Mesenteric fat pad (tissue), 1 donor: ENCODE results near the gene ADO. TPM values are rescaled to one million over a fixed set of nuclear protein-coding genes. Genes with fewer than 3 reads are reported as not detected.

Source experiments
- DNase-seq: peaks from one replicate; pipeline ENCODE4 v3.0.0-alpha.2; 2020; ENCODE audit warnings: low spot score
- total RNA-seq: library from RNA; stranded (reverse); fragmentation: NEBNext Ultra II Directional; extraction: Animal tissue kit (Norgen Biotek cat#: 25700); gene quantifications from one replicate; pipeline ENCODE4 v1.2.1, GENCODE V29; 2021
- donor health status: DM: yes; HTN: yes; CAD: no.

Gene ADO
- total RNA-seq, 1 donor from 2014 or later = 18.5 TPM

DNA sequence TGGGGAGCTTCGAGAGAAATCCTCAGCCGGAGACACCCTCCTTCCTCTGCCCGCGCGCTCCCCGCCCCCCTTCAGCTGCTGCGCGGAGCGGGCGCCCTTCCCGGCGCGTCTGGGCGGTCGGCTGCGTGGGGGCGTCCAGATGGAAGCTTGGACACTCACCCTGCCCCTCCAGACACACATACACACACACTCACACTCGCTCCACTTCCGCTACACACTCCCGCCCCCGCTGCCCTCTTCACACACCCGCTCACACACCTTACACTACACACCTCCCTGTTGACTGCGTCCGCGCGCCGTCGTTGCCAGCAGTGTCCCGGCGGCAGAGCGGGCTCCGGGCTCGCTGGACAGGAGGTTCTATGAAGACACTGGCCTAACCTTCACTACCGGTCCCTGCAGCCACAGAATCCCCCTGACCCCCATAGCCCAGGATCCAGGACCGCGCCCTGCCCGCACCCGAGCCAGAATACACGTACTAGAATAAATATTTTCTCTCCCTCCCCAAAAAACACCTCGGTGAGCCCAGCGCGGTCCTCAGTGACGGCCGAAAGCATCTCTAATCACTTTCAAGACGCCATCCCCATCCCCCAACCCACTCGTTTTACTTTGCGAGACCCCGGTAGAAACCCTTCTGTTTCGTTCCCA lies 12.7 kb downstream of the ADO start:
- peak; percentile 91 for DNase-seq

DNA sequence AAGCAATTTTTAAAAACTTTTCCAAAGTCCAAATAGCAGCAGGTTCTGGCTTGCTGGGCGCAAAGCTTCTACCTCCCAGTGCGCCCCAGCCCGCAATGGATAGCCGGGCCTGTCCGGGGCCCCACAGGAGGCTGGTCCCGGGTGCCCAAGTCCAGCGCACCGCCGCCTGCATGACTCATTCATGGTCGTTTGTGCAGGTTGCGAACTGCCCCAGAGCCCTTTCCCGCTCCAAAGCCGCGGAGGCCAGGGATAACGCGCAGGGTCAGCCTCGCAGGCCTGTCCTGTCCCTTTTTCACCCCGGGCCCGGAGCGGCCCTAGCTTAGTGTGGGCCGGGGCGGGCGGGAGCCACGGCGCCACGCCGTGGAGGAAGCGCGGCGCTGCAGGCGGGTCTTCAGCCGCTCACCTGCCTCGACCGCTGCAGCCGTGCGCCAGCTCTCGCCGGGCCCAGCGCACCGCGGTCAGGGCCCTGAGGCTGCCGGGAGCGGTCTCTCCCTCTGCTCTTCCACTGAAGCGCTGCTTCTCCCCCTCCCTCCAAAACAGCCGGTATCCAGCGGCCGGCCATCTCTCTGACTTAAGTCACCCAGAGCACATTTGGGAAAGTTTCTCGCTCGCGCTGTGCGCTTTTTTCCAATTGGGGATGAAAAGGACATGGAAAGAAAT lies 13.4 kb downstream of the ADO start:
- peak; percentile 93 for DNase-seq

DNA sequence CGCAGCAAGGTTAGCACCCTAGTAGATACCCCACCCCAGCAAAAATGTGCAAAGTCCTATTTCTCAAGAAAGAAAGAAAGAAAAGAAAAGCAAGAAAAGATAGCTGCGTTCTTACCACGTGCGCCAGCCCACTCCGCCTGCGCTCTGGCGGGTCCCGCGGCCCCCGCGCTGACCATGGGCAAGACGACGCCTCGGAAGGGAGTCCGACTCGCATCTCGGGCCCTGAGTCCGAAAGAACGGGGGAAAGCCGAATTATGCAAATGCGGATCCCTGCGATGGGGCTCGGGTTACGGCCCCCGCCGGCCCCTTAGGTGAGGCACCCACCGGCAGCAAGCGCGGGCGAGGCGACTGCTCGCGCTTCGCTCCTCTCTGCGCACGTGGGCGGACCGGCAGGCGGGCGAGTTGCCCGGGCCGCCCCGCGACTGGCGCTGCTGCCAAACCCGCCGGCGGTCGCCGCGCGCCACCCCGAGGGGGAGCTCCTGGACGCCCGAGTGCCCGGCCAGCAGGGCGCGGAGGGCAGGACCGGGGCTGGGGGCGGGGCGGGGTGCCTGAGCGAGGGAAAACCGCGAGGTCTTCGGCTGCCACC lies 14.0 kb downstream of the ADO start:
- no peak for DNase-seq

DNA sequence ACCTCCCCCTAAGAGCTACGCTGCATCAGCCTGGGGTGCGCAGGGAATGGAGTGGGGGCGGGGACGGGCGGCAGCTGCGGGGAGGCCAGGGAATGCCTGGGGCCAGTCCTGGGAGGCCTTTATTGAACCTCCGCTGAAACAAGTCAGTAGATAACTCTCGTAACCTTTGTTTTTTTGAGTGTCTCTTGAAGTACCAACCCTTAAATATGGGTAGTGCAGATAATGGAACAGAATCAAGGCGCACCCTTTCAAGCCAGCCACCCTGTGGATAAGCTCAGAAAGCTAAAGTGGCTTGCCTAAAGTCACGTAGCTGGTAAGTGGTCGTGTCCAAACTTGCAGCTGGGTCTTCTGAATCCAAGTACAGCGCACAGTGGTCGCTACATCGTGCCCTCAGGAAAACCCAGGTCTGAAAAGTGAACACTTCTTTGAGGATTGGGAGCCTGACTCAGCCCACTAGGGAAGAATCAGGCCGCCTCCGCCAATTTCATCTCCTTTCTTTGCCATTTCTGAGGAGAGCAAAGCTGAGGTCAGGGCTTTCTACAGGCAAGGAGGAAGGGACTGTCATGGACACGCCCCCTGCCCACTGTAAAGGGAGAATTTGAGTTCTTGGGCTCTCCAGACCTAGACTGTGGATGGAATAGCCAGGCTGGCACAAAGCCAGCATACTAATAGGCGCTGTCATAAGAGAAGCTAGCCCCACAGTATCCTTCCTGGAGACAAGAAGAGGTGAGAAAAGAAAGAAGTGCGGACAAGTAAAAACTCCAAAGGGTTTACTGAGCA lies 14.8 kb downstream of the ADO start:
- no peak for DNase-seq

DNA sequence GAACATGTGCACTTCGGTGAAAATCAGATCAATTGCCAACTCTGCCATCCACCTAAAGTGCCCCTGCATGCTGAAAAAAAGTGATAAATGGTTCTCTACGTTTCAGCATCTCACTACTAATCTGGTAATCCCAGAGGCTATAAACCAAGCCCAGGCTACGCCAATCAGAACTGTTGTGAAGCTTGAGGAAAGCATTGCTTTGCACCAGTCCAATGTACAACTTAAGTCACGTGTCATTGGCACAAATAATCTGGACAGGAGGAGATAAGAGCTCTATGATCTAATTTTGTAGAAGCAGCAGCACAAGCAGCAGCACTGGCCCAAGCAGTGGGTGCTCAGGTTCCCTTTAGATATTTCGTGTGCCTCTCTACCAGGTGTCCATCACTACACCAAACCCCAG lies 16.1 kb downstream of the ADO start:
- DNase-seq = no peak

DNA sequence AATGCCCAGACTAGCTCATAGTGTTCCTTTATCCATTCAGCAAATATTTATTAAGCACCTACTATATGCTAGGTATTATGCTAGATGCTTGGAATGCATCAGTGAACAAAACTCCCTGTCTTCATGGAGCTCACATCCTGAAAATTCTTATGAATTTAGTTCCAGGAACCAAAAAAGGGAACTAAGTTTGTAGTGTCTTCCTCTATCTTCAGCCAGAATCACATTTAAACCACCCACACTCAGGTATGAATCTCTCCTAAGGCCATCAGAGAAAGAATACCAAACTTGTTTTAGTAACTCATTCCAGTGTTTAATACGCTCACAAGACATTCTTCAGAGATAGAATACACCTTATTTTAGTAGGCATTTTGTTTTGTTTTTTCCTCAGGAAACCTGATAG lies 21.8 kb downstream of the ADO start:
- no peak for DNase-seq

DNA sequence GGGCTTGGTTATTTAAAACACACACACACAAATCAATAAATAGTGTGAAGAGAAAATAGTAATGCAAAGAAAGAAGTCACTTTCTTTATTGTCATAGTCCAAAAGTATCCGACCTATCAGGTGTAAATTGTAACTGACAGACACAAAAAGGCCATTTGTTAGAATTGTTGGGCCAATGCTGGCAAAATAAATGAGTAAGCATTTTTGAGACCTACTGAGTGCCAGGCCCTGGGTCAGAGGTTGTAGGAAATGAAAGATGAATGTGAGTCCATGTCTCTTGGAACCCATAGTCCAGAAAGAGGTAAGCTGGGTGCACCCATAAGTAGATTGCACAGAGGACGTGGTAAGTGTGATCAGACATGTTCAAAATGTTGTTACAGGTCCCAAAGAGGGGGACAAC lies 25.1 kb downstream of the ADO start:
- DNase-seq = no peak

DNA sequence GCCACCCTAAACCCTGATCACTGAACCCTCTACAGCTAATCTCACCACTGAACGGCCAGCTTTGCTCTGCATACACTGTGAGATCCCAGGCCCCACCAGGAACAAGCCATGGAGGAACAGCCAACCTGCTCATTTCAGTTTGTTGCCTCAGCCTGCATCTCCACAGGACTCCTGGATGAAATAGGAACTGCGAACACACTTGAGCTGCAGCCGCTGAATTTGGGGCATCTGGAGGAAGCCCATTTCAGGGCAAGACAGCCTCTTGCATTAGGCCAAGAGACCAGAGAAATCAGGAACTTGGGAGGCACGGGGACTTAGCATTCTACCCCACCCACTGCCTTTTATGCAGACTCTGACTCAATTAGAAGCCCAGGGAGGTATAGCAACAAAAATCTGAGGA lies 26.2 kb downstream of the ADO start:
- DNase-seq = no peak

DNA sequence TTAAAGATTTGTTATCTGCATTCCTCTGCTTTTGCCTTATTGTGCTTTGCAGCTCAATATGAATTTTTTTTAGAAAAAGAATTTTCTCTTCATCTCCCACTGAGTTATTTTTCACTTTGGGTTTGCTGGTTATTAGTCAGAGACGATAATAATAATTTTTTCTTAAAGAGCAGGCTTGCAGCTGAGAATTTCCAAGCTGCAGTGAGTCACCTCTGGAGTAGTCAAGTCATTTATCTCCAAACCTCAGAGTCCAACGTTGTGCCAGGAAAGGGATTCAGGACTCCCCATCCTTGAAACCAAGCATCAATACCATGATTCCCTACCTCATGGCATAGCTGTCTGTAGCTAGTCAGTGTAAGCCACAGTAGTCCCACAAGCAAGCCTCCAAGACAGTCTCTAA lies 26.8 kb downstream of the ADO start:
- DNase-seq = no peak

DNA sequence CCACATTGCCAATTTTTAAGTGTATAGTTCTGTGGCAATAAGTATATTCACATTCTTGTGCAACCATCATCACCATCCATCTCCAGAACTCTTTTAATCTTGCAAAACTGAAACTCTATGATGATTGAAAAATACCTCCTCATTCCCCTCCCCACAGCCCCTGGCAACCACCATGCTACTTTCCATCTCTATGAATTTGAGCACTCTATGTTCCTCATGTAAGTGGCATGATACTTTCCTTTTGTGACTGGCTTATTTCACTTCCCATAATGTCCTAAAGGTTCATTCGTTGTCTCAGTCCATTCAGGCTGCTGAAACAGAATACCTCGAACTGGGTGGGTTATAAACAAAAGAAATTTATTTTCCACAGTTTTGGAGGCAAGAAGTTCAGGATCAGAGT lies 35.1 kb downstream of the ADO start:
- DNase-seq = no peak

DNA sequence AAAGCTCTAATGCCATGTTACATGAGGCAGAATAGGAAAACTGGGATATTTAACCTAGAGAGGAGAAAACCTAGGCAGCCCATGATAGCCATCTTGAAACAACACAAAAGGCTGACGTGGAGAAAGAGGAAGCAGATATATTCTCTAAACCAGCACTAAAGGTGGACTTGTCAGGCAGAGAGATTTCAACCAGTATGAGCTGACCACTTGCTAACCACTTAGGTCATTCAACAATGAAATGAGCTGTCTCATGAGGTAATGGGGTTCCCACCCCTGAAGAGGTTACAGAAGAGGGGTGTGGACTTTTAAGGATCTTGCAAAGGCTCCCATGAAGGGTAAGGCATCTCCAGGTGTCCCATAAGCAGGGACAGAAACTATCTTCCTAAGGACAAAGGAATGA lies 38.5 kb downstream of the ADO start:
- no peak for DNase-seq

DNA sequence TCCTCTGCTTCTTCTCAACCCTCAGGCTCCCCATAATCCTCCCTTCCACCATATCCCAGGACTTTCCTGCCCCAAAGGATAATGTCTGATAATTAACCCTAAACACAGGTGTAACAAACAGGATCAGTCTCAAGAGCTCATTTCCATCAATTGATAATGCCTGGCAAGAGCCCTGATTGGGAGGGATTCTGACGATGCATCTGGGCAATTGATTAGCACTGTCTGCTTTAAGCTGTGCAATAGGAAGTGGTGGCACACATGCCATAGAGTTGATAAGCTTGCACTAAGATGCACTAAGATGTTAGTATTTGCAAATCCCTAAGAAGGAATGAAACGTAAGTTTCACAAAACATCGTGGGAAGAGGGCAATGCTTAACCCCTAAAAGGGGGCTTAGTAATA lies 39.1 kb downstream of the ADO start:
- DNase-seq = no peak

DNA sequence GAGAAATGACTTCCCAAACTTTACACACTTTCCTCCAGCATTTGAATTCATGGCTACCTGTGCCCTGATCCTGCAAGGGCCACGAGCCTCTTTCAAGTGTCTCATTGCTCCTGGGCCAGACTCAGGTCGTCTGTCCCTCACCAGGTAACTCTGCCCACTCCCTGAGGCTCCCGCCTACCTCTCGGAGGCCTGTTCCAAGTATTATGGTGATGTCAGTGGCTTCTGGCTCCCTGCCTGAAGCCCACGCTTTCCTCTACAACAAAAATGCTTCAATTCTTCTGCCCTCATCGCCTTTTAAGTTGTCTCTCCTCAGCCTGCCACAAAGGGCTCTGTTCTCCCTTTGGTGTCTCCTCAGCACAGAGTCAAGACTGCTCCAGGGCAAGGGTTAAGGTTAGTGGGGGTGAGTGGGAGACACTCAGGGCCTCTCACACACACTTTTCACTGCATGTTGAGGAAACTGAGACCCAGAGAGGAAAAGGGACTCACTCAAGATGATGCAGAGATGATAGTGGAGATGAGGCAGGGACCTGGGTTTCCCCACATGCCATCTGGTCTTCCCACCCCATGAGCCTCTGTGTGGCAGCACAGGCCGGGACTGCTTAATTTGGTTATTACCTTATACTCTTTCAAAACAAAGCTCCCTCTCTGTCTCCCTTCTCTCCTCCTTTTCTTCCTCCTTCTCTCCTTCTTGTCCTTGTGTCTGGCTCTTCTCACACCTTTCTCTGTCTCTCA lies 39.9 kb downstream of the ADO start:
- DNase-seq = no peak

DNA sequence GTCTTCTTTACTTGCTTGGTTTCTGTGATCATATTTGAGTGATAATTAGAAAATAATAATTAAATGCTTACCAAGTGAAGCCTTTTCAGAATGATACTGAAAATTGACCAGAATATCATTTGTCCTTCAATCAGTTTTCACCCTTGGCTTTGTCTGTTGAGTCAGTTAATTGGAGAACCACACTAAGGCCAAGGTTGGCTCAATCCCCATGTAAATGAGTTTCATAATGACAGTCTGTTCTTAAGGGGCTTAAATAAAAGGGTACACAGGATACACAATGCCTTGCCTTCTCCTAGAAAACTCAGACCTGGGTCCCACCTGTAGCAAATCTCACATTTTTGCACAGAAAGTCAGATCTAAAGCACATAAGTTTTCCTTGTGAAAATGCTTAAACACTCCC lies 42.9 kb downstream of the ADO start:
- no peak for DNase-seq

DNA sequence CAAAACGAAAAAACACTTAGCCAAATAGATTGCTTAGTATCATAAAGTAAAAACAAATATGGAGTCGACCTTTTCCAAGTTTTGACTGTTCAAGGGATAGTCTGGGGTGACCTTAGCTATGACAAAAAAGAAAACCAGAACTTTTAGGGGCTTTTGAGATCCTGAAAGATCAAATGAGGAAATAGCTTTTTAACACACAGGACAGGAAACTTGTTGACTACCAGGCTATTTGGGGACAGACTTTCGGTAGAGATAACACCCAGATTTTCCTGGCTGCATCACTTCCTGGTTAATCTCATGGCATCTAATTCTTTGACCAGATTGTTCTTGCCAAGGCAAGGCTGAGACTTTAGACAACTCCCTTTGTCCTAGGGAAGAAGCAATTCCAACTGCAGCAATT lies 46.1 kb downstream of the ADO start:
- DNase-seq = no peak

DNA sequence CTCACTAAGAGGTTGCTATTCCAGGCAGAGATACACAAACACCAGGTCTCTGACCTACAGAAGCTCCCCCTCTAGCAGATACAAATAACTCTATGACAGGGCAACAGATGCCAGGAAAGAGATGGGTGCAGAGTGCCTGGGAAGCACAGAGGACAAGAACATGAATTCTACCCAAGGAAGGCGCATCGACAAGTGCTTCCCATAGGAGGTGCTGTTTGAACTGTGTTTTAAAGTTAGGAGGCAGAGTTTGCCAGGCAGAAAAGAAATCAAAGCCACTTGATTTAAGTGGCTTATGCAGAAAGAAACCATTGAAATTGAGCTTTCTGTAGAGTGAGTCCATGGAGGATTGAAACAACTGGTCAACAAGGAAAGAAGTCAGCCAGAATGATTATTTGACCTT lies 46.9 kb downstream of the ADO start:
- no peak for DNase-seq

DNA sequence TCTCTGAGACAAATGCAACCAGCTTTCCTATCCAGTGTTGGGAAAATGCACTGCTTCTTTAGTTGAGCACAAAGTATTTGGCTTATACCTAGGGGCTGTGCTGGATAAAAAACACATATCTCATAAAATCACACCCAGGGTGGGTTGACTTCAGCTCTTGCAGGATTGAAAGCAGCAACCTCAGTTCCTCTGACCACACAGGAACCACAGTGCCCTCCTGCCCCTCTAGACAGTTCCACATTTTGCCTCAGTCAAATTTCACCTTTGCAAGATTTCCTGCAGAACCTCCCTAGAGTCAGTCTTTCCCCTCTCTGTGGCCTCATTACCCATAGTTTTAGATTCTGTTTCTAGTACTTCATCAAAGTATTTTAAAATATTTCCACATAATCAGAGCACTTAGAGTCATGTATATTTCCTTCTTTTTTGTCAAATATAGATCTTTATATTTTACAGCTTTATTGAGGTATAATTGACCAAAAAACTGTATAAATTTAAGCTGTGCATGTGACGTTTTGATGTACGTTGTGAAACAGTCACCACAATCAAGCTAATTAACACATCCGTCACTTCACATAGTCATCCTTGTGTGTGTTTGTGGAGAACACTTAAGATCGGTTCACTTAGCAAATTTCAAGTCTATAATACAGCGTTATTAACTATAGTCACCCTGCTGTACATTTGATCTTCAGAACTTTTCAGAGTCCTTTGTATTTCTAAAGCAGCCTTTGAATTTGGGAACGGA lies 48.6 kb downstream of the ADO start:
- DNase-seq = no peak

DNA sequence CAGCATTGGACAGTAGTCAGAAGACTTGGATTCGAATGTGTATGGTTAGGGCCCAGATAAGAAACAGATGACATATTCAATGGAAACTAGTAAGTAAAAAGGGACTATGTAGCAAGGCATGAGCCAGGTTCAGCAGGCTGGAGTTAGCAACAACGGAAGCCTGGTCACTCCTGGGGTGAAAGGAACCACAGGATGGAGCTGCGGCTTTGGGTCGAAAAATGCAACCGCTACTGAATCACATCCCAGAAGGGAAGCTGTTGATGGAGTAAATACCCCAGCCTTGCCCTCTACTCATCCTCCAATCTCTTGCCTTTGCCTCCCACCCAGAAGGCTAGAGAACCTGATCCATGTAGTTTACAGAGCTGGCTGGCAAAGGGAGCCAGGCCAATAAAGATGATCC lies 49.2 kb downstream of the ADO start:
- DNase-seq = no peak

DNA sequence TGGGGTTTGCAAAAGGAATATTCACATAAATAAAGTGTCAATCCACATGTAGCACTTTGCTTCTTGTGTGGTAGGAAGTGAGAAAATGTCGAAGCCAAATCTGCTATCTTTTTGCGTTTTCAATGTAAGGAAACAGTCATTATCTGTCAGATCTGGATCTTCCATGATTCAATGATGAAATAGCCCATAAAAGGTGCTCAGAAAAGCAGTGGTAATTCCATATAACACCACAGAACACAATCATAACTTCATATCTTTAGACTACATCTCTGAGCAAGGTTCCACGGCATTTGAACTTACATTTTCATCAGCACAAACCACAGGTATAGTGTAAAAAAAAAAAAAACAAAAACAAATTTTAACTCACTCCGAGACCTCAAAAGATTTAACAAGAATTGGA lies 51.5 kb downstream of the ADO start:
- DNase-seq = no peak
